Activated CD8-positive, alpha-beta T cell treated with anti-CD3 and anti-CD28 coated beads for 36 hours (primary cell): Measurements from ENCODE around the gene ISLR2. TPM values are rescaled to one million over a fixed set of nuclear protein-coding genes. Genes with fewer than 3 reads are reported as not detected.

Experiments
- ATAC-seq: fragments of 200-7000 bp; cut with Tn5 transposase; one replicate; pipeline ENCODE4 v1.10.0; 2021; ENCODE audit warnings: mild to moderate bottlenecking, moderate library complexity
- CTCF ChIA-PET: fragments of 350-600 bp; sonication (Branson Sonifier 250); formaldehyde crosslinking; loops from one replicate; lab custom pipeline; 2021; ENCODE audit warnings: antibody characterized with exemption; lab: Charles Lee
- POLR2A ChIA-PET: fragments of 350-600 bp; sonication (Branson Sonifier 250); formaldehyde crosslinking; loops from one replicate; lab custom pipeline; 2021; ENCODE audit warnings: antibody characterized with exemption; lab: Charles Lee
- DNase-seq: peaks from one replicate; pipeline ENCODE4 v3.0.0-alpha.2; 2020
- H3K27ac Mint-ChIP-seq: one replicate; pipeline ENCODE4 v1.8.0; 2021; ENCODE audit warnings: mild to moderate bottlenecking, mixed read lengths
- H3K27me3 Mint-ChIP-seq: one replicate; pipeline ENCODE4 v1.8.0; 2021; ENCODE audit warnings: mixed read lengths
- H3K36me3 Mint-ChIP-seq: one replicate; pipeline ENCODE4 v1.8.0; 2021; ENCODE audit warnings: low read depth, mixed read lengths
- H3K4me1 Mint-ChIP-seq: one replicate; pipeline ENCODE4 v1.8.0; 2021; ENCODE audit warnings: low read depth, mixed read lengths
- H3K4me3 Mint-ChIP-seq: one replicate; pipeline ENCODE4 v1.8.0; 2021; ENCODE audit warnings: mild to moderate bottlenecking, moderate library complexity, mixed read lengths
- H3K9me3 Mint-ChIP-seq: one replicate; pipeline ENCODE4 v1.8.0; 2021; ENCODE audit warnings: mixed read lengths
- intact Hi-C: fragments of 100-400 bp; cut with micrococcal nuclease; formaldehyde crosslinking; loops from one replicate; pipeline ENCODE4 v1.10.0; 2022
- total RNA-seq, 2 experiments: library from RNA; stranded (reverse); gene quantifications; one replicate each; pipeline ENCODE4 v1.2.3, GENCODE V29; 2021
- TF ChIP-seq, protein P1 (sequence below): fragments of 200-600 bp; IDR thresholded peaks from one replicate; pipeline ENCODE4 v1.8.0; 2022; ENCODE audit warnings: antibody characterized with exemption, mild to moderate bottlenecking

Gene ISLR2
- total RNA-seq, 2 experiments from 2014 or later, result not detected

GRCh38 chr15:74146277-74146800 lies 16.0 kb downstream of the ISLR2 start:
- DNase-seq (no peak), ATAC-seq (no peak)
- Mint-ChIP-seq H3K27ac (no peak overlapping the region), H3K4me3 (no peak overlapping the region), H3K4me1 (no peaks in the 10 kb centered on the region), H3K9me3 (no peaks in the 10 kb centered on the region), H3K27me3 (peaks cover 20% of the 10 kb centered on the region), H3K36me3 (no peaks in the 10 kb centered on the region)
- intact Hi-C loops, result no loop called here
- TF ChIP-seq, protein P1, sequence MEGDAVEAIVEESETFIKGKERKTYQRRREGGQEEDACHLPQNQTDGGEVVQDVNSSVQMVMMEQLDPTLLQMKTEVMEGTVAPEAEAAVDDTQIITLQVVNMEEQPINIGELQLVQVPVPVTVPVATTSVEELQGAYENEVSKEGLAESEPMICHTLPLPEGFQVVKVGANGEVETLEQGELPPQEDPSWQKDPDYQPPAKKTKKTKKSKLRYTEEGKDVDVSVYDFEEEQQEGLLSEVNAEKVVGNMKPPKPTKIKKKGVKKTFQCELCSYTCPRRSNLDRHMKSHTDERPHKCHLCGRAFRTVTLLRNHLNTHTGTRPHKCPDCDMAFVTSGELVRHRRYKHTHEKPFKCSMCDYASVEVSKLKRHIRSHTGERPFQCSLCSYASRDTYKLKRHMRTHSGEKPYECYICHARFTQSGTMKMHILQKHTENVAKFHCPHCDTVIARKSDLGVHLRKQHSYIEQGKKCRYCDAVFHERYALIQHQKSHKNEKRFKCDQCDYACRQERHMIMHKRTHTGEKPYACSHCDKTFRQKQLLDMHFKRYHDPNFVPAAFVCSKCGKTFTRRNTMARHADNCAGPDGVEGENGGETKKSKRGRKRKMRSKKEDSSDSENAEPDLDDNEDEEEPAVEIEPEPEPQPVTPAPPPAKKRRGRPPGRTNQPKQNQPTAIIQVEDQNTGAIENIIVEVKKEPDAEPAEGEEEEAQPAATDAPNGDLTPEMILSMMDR, result no peak
- POLR2A ChIA-PET, result interaction anchor here (0.9 kb wide), 1 partner anchor 172 kb away, joined by 5 read pairs; no protein-coding TSS in a partner anchor
- CTCF ChIA-PET, result no interaction called here

- ATAC-seq (no peak), DNase-seq (no peak)
- CTCF ChIA-PET, result interaction anchor here (0.8 to 1.8 kb wide), 3 partner anchors 13 to 175 kb away, joined by 3 to 6 read pairs (median 5); no protein-coding TSS in a partner anchor
- POLR2A ChIA-PET, result no interaction called here
- intact Hi-C loops, result no loop called here
- TF ChIP-seq, protein P1, result no peak
- Mint-ChIP-seq H3K9me3 (no peaks in the 10 kb centered on the region), H3K27ac (no peak overlapping the region), H3K4me1 (no peaks in the 10 kb centered on the region), H3K36me3 (no peaks in the 10 kb centered on the region), H3K27me3 (peaks cover 26% of the 10 kb centered on the region), H3K4me3 (no peak overlapping the region)
Measured at GRCh38 chr15:74147051-74147450, 16.7 kb downstream of the ISLR2 start.

DNA sequence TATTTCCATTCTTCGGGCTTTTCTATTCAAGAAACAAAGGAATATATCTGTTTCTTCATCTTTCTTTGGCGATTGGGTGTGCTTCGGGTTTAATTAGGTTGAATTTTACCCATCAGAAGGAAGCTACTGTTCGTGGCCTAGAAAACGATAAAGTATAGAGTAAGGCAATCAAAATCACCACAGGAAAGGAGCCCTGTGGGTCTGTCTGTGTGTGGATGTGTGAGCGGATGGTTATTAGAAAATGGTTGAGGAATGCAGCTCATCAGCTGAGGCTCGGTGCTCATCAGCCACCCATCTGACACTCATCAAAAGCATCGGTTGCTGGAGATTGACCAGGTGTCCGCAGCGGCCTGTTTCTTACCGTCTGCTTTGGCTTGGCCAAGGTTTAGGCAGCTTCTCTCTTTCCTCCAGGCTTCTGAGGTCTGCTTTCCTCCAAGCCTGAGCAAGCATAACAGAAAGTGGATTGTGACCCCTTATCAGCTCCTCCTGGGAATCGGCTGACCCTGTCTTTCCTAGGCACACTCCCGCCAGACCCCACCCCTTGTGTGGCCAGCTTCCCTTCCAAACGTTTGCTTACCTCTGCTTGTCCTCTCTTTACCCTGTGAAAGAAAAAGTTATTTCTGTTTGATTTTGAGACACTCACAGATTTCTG lies 25.5 kb downstream of the ISLR2 start:
- no peak overlapping the region for H3K4me3 Mint-ChIP-seq
- TF ChIP-seq, protein P1, result no peak
- no peaks in the 10 kb centered on the region for H3K36me3 Mint-ChIP-seq
- peaks cover 18% of the 10 kb centered on the region for H3K27me3 Mint-ChIP-seq
- ChIA-PET POLR2A (no interaction called here), CTCF (interaction anchor here (1.5 to 1.6 kb wide), 2 partner anchors 165 to 183 kb away, joined by 4 to 8 read pairs; no protein-coding TSS in a partner anchor)
- no peaks in the 10 kb centered on the region for H3K9me3 Mint-ChIP-seq
- peaks cover 31% of the 10 kb centered on the region for H3K4me1 Mint-ChIP-seq
- DNase-seq, result no peak
- intact Hi-C loops, result no loop called here
- H3K27ac Mint-ChIP-seq, result no peak overlapping the region
- no peak for ATAC-seq

- peak; percentile 19 for DNase-seq
- Mint-ChIP-seq H3K27ac (no peak overlapping the region), H3K9me3 (no peaks in the 10 kb centered on the region), H3K4me1 (peaks cover 31% of the 10 kb centered on the region), H3K36me3 (no peaks in the 10 kb centered on the region), H3K27me3 (peaks cover 15% of the 10 kb centered on the region), H3K4me3 (no peak overlapping the region)
- intact Hi-C loops, result no loop called here
- TF ChIP-seq, protein P1, result no peak
- peak; percentile 70 for ATAC-seq
- ChIA-PET POLR2A (no interaction called here), CTCF (interaction anchor here (0.7 to 1.6 kb wide), 4 partner anchors 102 to 184 kb away, joined by 3 to 8 read pairs (median 4); no protein-coding TSS in a partner anchor)
Measured at GRCh38 chr15:74156678-74157411, 26.5 kb downstream of the ISLR2 start.
